T-helper 1 cell treated with Interleukin-12 subunit alpha and Interleukin-12 subunit beta and Interleukin-4 antibody, amounts not matched to agents 30 ng/mL and 1 ng/mL, for 36 hours (primary cell): ENCODE data around the gene ATP6V0E2. TPM values are rescaled to one million over a fixed set of nuclear protein-coding genes. Genes with fewer than 3 reads are reported as not detected.
"Not testable (repeated sequence)": the region's sequence is repeated elsewhere in the genome, so short reads cannot be mapped to it uniquely, and the experiment has no call there.

Experiments
- intact Hi-C: fragments of 100-400 bp; cut with micrococcal nuclease; formaldehyde crosslinking; loops from one replicate; pipeline ENCODE4 v1.15.1; 2024
- total RNA-seq: library from RNA; stranded (reverse); gene quantifications from 2 replicates; pipeline ENCODE4 v1.2.3, GENCODE V29; 2022

The ATP6V0E2 gene
- total RNA-seq, 1 donor from 2014 or later = 63.6 TPM

DNA sequence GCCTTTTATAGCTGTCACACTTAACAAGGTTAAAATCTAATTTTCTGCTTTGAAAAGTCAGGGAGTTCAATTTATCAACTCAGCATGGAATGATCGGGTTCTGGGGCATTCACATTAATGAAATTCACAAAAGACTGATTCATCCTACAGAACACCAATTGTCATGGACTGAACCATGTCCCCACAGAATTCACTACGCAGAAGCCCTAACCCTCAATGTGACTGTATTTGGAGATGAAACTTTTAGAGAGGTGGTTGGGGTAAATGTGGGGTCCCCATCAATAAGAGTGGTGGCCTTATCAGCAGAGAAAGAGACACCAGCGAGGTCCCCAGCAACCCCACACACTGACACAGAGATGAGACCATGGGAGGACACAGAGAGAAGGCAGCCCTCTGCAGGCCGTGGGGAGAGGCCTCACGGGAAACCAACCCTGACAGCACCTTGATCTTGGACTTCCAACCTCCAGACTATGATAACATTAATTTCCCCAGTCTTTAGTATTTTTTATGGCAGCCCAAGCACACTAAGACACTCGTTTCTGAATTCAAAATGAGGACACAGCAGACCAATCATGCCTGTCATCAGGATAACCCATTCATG, 34.1 kb downstream of the ATP6V0E2 start:
- intact Hi-C loops = not testable (repeated sequence)

DNA sequence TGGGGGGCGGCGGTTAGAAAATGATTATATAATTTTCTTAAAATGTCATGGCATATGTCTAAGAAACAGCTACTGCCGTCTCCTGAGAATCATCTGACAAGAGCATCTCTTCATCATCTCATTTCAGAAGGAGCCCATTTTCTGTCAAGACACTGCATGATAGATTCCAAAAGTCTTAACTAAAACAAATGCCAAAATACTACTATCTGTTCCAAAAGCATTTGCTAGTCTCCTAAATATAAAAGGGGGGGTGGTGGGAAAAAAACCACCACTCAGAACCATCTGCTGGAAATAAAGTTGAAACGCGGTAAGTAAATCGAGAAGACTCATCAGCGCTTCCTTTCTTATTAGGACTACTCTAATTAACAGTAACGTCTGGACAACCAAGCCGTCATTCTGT, 36.5 kb downstream of the ATP6V0E2 start:
- intact Hi-C loops = not testable (repeated sequence)

DNA sequence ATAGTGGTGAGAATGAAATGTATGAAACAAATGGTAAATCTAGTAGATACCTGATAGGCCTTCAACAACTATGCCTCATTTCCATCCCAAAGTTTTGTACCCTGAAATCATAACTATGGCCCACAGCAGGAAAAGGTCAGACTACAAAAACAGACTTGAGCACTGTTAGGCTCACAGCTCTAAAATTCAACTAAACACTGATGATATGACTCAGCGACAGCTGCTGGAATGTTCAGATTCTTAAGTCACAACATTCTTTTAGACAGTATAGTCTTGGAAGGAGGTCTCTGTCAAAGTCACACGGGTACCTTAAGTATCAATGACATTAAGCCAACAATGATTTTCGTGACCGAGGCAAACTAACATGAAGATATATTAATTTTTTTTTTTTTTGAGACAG, 38.4 kb downstream of the ATP6V0E2 start:
- intact Hi-C loops = not testable (repeated sequence)

DNA sequence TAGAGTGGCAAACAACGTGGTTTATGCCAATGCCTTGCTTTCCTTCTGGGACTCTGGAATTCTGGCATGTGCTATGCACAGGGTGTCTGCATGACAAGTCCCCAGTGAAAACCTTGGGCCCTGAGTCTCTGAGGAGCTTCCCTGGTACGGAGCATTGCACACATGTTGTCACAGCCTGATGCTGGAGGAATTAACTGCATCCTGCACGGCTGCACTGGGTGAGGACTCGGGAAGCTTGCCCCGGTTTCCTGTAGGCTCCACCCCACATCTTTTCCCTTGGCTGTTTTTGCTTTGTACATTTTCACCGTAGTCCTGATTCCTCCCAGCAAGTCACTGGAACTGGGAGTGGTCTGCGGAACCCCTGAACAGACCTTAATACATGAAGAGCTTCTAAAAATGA, 52.6 kb downstream of the ATP6V0E2 start:
- intact Hi-C loops = not testable (repeated sequence)

Other genes with a start within 250 kb of the ATP6V0E2 start
- gene ZNF467, start 100.4 kb upstream of the ATP6V0E2 start, total RNA-seq = not detected in 2 replicates
- gene ZNF862, start 35.6 kb upstream of the ATP6V0E2 start, total RNA-seq = 30.5 and 32.3 TPM in 2 replicates